Activated T-helper 1 cell treated with Interleukin-2 at 50 U/mL for 16 hours (primary cell): ENCODE measurements around the gene AMPD1.

Experiments
- DNase-seq: peaks from one replicate; pipeline ENCODE4 v3.0.0-alpha.2; 2020; ENCODE audit warnings: low read depth

AMPD1 gene

GRCh38 chr1:114695430-114696058 lies at the start of gene AMPD1:
AMPD1 (minus strand) TSS chr1:114695546; CDS start chr1:114695471, 75 bp downstream.
- DNase-seq, result no peak

GRCh38 chr1:114741963-114742746 lies 46.8 kb upstream of the AMPD1 start:
- DNase-seq, result no peak

- no peak for DNase-seq
Observed at GRCh38 chr1:114740331-114740730, 45.0 kb upstream of the AMPD1 start.

- no peak for DNase-seq
Observed at GRCh38 chr1:114737314-114737849, 42.0 kb upstream of the AMPD1 start.

- DNase-seq, result no peak
Observed at GRCh38 chr1:114735479-114735878, 40.1 kb upstream of the AMPD1 start.

- no peak for DNase-seq
Observed at GRCh38 chr1:114729782-114730181, 34.4 kb upstream of the AMPD1 start.

GRCh38 chr1:114728553-114728952 lies 33.2 kb upstream of the AMPD1 start:
- DNase-seq, result no peak

GRCh38 chr1:114725230-114725629 lies 29.9 kb upstream of the AMPD1 start:
- no peak for DNase-seq

GRCh38 chr1:114723915-114724314 lies 28.6 kb upstream of the AMPD1 start:
- DNase-seq, result no peak

GRCh38 chr1:114723457-114723856 lies 28.1 kb upstream of the AMPD1 start:
- DNase-seq, result no peak

GRCh38 chr1:114720492-114720891 lies 25.1 kb upstream of the AMPD1 start:
- DNase-seq, result no peak

GRCh38 chr1:114719424-114719787 lies 24.1 kb upstream of the AMPD1 start:
- DNase-seq, result no peak

GRCh38 chr1:114718661-114719423 lies 23.5 kb upstream of the AMPD1 start:
- DNase-seq, result no peak

GRCh38 chr1:114716304-114717170 lies 21.2 kb upstream of the AMPD1 start, which contains the start of gene NRAS:
NRAS (minus strand) TSS chr1:114716771; CDS start chr1:114716160, 611 bp downstream.
- peak; percentile 91 for DNase-seq

- DNase-seq, result no peak
Observed at GRCh38 chr1:114715952-114716303, 20.6 kb upstream of the AMPD1 start.

- no peak for DNase-seq
Observed at GRCh38 chr1:114712977-114713376, 17.6 kb upstream of the AMPD1 start.

- no peak for DNase-seq
Observed at GRCh38 chr1:114710360-114710759, 15.0 kb upstream of the AMPD1 start.

GRCh38 chr1:114707604-114708003 lies 12.3 kb upstream of the AMPD1 start:
- no peak for DNase-seq

- DNase-seq, result no peak
Observed at GRCh38 chr1:114703242-114703641, 7.9 kb upstream of the AMPD1 start.

GRCh38 chr1:114702737-114703136 lies 7.4 kb upstream of the AMPD1 start:
- no peak for DNase-seq

- no peak for DNase-seq
Observed at GRCh38 chr1:114701931-114702330, 6.6 kb upstream of the AMPD1 start.
